Erythroblast (primary cell): ENCODE results near the gene KRTAP4-7.
"Not testable (repeated sequence)": the region's sequence is repeated elsewhere in the genome, so short reads cannot be mapped to it uniquely, and the experiment has no call there.

Experiments used
- GATA1 ChIP-seq: IDR thresholded peaks from 2 replicates; pipeline ENCODE4 v1.6.1; 2011; ENCODE audit warnings: low read depth, mild to moderate bottlenecking, control low read depth, low read length, moderate library complexity
- POLR2A ChIP-seq: IDR thresholded peaks from 2 replicates; pipeline ENCODE4 v1.6.1; 2011; ENCODE audit warnings: mild to moderate bottlenecking, low read length

DNA sequence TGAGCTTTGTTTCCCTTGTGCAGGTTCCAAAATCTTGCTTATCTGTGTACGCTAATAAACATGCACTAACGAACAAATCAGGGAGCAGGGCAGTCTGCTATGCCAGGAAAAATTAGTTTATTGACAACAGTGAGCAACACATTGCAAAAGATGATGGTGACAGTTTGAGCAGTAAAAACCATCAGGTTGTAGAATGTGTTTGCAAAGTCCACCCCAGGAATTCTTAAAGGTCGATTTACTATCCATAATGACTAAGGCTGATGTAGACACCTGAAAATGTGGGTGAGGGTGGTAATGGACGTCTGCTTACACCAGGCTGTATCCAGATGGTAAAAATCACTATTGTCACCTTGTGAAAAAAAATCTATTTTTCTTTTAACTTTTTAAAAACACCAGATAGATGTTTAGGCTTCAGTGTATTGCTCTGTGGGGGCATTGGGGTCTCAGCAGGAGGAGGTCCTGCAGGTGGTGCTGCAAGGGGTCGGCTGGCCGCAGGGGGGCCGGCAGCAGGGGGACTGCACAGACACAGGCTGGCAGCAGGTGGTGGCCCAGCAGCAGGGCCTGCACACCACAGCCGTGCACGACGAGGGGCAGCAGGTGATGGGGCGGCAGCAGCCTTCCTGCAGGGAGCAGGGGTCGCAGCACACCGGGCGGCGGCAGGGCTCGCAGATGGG lies 18.8 kb upstream of the KRTAP4-7 start:
- not testable (repeated sequence) for TF ChIP-seq POLR2A, GATA1
